ENCODE data around the gene RAD51B.

RAD51B gene

GRCh38 chr14:68592948-68593556, 773.5 kb downstream of the RAD51B start:
- no peak for DNase-seq

- no peak for DNase-seq
Measured at GRCh38 chr14:68593806-68594536, 774.4 kb downstream of the RAD51B start.

GRCh38 chr14:68594737-68595380, 775.3 kb downstream of the RAD51B start:
- no peak for DNase-seq

- no peak for DNase-seq
Measured at GRCh38 chr14:68596211-68596610, 776.6 kb downstream of the RAD51B start.

GRCh38 chr14:68596701-68597100, 777.1 kb downstream of the RAD51B start:
- DNase-seq, result no peak

- DNase-seq, result no peak
Measured at GRCh38 chr14:68598089-68598488, 778.5 kb downstream of the RAD51B start.

GRCh38 chr14:68598621-68599447, 779.3 kb downstream of the RAD51B start:
- DNase-seq, result peak; percentile 61

GRCh38 chr14:68599896-68600610, 780.5 kb downstream of the RAD51B start:
- DNase-seq, result no peak

- DNase-seq, result no peak
Measured at GRCh38 chr14:68602507-68602906, 782.9 kb downstream of the RAD51B start.

GRCh38 chr14:68603533-68604360, 784.2 kb downstream of the RAD51B start:
- no peak for DNase-seq

GRCh38 chr14:68604361-68604730, 784.8 kb downstream of the RAD51B start:
- no peak for DNase-seq

- no peak for DNase-seq
Measured at GRCh38 chr14:68604822-68605221, 785.2 kb downstream of the RAD51B start.

GRCh38 chr14:68606176-68606575, 786.6 kb downstream of the RAD51B start:
- no peak for DNase-seq

GRCh38 chr14:68606644-68607043, 787.1 kb downstream of the RAD51B start:
- no peak for DNase-seq

GRCh38 chr14:68607081-68607866, 787.7 kb downstream of the RAD51B start:
- no peak for DNase-seq

GRCh38 chr14:68607867-68608573, 788.4 kb downstream of the RAD51B start:
- peak; percentile 28 for DNase-seq

- no peak for DNase-seq
Measured at GRCh38 chr14:68608574-68608962, 789.0 kb downstream of the RAD51B start.

GRCh38 chr14:68609012-68609411, 789.4 kb downstream of the RAD51B start:
- DNase-seq, result no peak

GRCh38 chr14:68610251-68610793, 790.7 kb downstream of the RAD51B start:
- DNase-seq, result no peak

- no peak for DNase-seq
Measured at GRCh38 chr14:68611599-68611998, 792.0 kb downstream of the RAD51B start.
